ENCODE measurements around the gene TBX5. TPM values are rescaled to one million over a fixed set of nuclear protein-coding genes. Genes with fewer than 3 reads are reported as not detected.

The TBX5 gene
- total and polyA plus RNA-seq, 2 donors from 2014 or later = not detected

- no peaks in the 10 kb centered on the region for H3K9me3 ChIP-seq (ENCODE audit: control insufficient read depth in 2 of 3, insufficient read depth in 1 of 3, low read length in 3 of 3)
- no peaks in the 10 kb centered on the region for H3K4me1 ChIP-seq (ENCODE audit: control insufficient read depth in 2 of 3, insufficient read depth in 2 of 3, low read depth in 1 of 3, low read length in 3 of 3)
- intact Hi-C loops (cut with DNase I) = no loop called here
- no peak overlapping the region for H3K9ac ChIP-seq (ENCODE audit: low read length in 3 of 3)
- H3K27ac ChIP-seq (ENCODE audit: low read depth in 2 of 2, low read length in 2 of 2) = no peak overlapping the region
- TF ChIP-seq CTCF (IDR thresholded peaks at IDR 0.05; ENCODE audit: borderline replicate concordance, extremely low read depth, insufficient read depth) = no peak
- FAIRE-seq = no peak
- H3K27me3 ChIP-seq (ENCODE audit: control insufficient read depth, insufficient read depth, low read length) = peaks cover 83% of the 10 kb centered on the region
- no peak overlapping the region for H3K4me3 ChIP-seq (ENCODE audit: low read length in 3 of 3)
- peak in 4 of 5 donors; percentile 69 to 85 (median 80) for DNase-seq
- no peaks in the 10 kb centered on the region for H3K36me3 ChIP-seq (ENCODE audit: control insufficient read depth in 2 of 3, insufficient read depth in 3 of 3, low read length in 3 of 3)
Measured at GRCh38 chr12:114399664-114400211, 6.2 kb downstream of the TBX5 start.

- FAIRE-seq (no peak), DNase-seq (no peak)
- H3K36me3 ChIP-seq (ENCODE audit: control insufficient read depth in 2 of 3, insufficient read depth in 3 of 3, low read length in 3 of 3) = no peaks in the 10 kb centered on the region
- no peak for TF ChIP-seq CTCF (IDR thresholded peaks at IDR 0.05; ENCODE audit: borderline replicate concordance, extremely low read depth, insufficient read depth)
- no peaks in the 10 kb centered on the region for H3K4me1 ChIP-seq (ENCODE audit: control insufficient read depth in 2 of 3, insufficient read depth in 2 of 3, low read depth in 1 of 3, low read length in 3 of 3)
- no peak overlapping the region for H3K9ac ChIP-seq (ENCODE audit: low read length in 3 of 3)
- intact Hi-C loops (cut with DNase I) = no loop called here
- peaks cover 86% of the 10 kb centered on the region for H3K27me3 ChIP-seq (ENCODE audit: control insufficient read depth, insufficient read depth, low read length)
- no peak overlapping the region for H3K27ac ChIP-seq (ENCODE audit: low read depth in 2 of 2, low read length in 2 of 2)
- H3K9me3 ChIP-seq (ENCODE audit: control insufficient read depth in 2 of 3, insufficient read depth in 1 of 3, low read length in 3 of 3) = no peaks in the 10 kb centered on the region
- H3K4me3 ChIP-seq (ENCODE audit: low read length in 3 of 3) = no peak overlapping the region
Measured at GRCh38 chr12:114397978-114398881, 7.7 kb downstream of the TBX5 start.

- H3K27me3 ChIP-seq (ENCODE audit: control insufficient read depth, insufficient read depth, low read length) = peaks cover 87% of the 10 kb centered on the region
- DNase-seq (no peak), FAIRE-seq (no peak)
Measured at GRCh38 chr12:114396869-114397719, 8.8 kb downstream of the TBX5 start.

More at GRCh38 chr12:114396869-114397719, 8.8 kb downstream of the TBX5 start:
- Histone ChIP-seq H3K4me1 (ENCODE audit: control insufficient read depth in 2 of 3, insufficient read depth in 2 of 3, low read depth in 1 of 3, low read length in 3 of 3) (no peaks in the 10 kb centered on the region), H3K27ac (ENCODE audit: low read depth in 2 of 2, low read length in 2 of 2) (no peak overlapping the region), H3K9ac (ENCODE audit: low read length in 3 of 3) (no peak overlapping the region), H3K9me3 (ENCODE audit: control insufficient read depth in 2 of 3, insufficient read depth in 1 of 3, low read length in 3 of 3) (no peaks in the 10 kb centered on the region), H3K36me3 (ENCODE audit: control insufficient read depth in 2 of 3, insufficient read depth in 3 of 3, low read length in 3 of 3) (no peaks in the 10 kb centered on the region), H3K4me3 (ENCODE audit: low read length in 3 of 3) (no peak overlapping the region)
- no peak for TF ChIP-seq CTCF (IDR thresholded peaks at IDR 0.05; ENCODE audit: borderline replicate concordance, extremely low read depth, insufficient read depth)
- intact Hi-C loops (cut with DNase I) = no loop called here
